Measurements from ENCODE around the gene MKRN3. TPM values are rescaled to one million over a fixed set of nuclear protein-coding genes. Genes with fewer than 3 reads are reported as not detected.

The MKRN3 gene
- total RNA-seq, 1 experiment from 2014 or later = not detected

DNA sequence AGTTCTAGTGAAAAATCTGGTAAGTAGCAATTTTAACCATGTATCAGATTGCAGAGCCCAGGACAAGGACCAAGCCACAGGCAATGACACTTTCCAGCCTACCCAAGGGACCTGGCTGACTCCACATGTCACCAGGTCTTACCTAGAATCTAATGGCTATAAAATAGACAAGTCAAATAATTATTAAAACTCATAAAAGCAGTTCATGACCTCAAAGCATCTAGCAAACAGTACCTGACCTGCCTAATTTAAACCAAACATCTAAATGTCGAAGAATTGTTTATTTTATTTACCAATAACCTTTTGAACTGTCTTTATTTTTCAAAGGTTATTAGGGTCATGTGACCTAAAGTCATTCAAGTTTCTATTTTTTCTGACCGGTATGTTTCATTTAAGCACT, 35.6 kb upstream of the MKRN3 start:
- POLR2A ChIA-PET = no interaction called here
- H3K36me3 Mint-ChIP-seq = peaks cover 34% of the 10 kb centered on the region
- H3K9me3 Mint-ChIP-seq = peaks cover 55% of the 10 kb centered on the region
- CTCF ChIA-PET = no interaction called here
- H3K4me1 Mint-ChIP-seq = no peaks in the 10 kb centered on the region
- H3K27me3 Mint-ChIP-seq (ENCODE audit: low read depth) = peaks cover 3% of the 10 kb centered on the region; the same call in 1 of the 2 replicates
- DNase-seq (ENCODE audit: low spot score) = no peak
- no peak for ATAC-seq
- H3K4me3 Mint-ChIP-seq = no peak overlapping the region
- TF ChIP-seq, protein P1, sequence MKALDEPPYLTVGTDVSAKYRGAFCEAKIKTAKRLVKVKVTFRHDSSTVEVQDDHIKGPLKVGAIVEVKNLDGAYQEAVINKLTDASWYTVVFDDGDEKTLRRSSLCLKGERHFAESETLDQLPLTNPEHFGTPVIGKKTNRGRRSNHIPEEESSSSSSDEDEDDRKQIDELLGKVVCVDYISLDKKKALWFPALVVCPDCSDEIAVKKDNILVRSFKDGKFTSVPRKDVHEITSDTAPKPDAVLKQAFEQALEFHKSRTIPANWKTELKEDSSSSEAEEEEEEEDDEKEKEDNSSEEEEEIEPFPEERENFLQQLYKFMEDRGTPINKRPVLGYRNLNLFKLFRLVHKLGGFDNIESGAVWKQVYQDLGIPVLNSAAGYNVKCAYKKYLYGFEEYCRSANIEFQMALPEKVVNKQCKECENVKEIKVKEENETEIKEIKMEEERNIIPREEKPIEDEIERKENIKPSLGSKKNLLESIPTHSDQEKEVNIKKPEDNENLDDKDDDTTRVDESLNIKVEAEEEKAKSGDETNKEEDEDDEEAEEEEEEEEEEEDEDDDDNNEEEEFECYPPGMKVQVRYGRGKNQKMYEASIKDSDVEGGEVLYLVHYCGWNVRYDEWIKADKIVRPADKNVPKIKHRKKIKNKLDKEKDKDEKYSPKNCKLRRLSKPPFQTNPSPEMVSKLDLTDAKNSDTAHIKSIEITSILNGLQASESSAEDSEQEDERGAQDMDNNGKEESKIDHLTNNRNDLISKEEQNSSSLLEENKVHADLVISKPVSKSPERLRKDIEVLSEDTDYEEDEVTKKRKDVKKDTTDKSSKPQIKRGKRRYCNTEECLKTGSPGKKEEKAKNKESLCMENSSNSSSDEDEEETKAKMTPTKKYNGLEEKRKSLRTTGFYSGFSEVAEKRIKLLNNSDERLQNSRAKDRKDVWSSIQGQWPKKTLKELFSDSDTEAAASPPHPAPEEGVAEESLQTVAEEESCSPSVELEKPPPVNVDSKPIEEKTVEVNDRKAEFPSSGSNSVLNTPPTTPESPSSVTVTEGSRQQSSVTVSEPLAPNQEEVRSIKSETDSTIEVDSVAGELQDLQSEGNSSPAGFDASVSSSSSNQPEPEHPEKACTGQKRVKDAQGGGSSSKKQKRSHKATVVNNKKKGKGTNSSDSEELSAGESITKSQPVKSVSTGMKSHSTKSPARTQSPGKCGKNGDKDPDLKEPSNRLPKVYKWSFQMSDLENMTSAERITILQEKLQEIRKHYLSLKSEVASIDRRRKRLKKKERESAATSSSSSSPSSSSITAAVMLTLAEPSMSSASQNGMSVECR (CRISPR knock-in tag; IDR thresholded peaks at IDR 0.05; ENCODE audit: borderline replicate concordance) = no peak
- TF ChIP-seq IRF1 (CRISPR knock-in tag; IDR thresholded peaks at IDR 0.05) (no peak), GABPB1 (CRISPR knock-in tag; IDR thresholded peaks at IDR 0.05) (no peak), ZNF121 (CRISPR knock-in tag; IDR thresholded peaks at IDR 0.05) (no peak), STAT6 (CRISPR knock-in tag; conservative IDR thresholded peaks at IDR 0.05; ENCODE audit: low read depth) (no peak), E2F1 (CRISPR knock-in tag; IDR thresholded peaks at IDR 0.05) (no peak), OVOL2 (CRISPR knock-in tag; IDR thresholded peaks at IDR 0.05; ENCODE audit: borderline replicate concordance) (no peak), SMAD4 (CRISPR knock-in tag; IDR thresholded peaks at IDR 0.05) (no peak), CREB1 (CRISPR knock-in tag; IDR thresholded peaks at IDR 0.05) (no peak), RELA (CRISPR knock-in tag; IDR thresholded peaks at IDR 0.05; ENCODE audit: borderline replicate concordance) (no peak), NR3C1 (CRISPR knock-in tag; conservative IDR thresholded peaks at IDR 0.05; ENCODE audit: low read depth) (no peak), E2F5 (CRISPR knock-in tag; IDR thresholded peaks at IDR 0.05) (no peak), TCF7 (CRISPR knock-in tag; IDR thresholded peaks at IDR 0.05; ENCODE audit: low read depth) (no peak), FOXJ3 (CRISPR knock-in tag; IDR thresholded peaks at IDR 0.05; ENCODE audit: borderline replicate concordance) (no peak)
- TF ChIP-seq, protein P2, sequence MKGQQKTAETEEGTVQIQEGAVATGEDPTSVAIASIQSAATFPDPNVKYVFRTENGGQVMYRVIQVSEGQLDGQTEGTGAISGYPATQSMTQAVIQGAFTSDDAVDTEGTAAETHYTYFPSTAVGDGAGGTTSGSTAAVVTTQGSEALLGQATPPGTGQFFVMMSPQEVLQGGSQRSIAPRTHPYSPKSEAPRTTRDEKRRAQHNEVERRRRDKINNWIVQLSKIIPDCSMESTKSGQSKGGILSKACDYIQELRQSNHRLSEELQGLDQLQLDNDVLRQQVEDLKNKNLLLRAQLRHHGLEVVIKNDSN (CRISPR knock-in tag; IDR thresholded peaks at IDR 0.05) = no peak
- TF ChIP-seq, protein P3, sequence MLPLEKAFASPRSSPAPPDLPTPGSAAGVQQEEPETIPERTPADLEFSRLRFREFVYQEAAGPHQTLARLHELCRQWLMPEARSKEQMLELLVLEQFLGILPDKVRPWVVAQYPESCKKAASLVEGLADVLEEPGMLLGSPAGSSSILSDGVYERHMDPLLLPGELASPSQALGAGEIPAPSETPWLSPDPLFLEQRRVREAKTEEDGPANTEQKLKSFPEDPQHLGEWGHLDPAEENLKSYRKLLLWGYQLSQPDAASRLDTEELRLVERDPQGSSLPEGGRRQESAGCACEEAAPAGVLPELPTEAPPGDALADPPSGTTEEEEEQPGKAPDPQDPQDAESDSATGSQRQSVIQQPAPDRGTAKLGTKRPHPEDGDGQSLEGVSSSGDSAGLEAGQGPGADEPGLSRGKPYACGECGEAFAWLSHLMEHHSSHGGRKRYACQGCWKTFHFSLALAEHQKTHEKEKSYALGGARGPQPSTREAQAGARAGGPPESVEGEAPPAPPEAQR (CRISPR knock-in tag; IDR thresholded peaks at IDR 0.05) = no peak
- TF ChIP-seq, protein P4, sequence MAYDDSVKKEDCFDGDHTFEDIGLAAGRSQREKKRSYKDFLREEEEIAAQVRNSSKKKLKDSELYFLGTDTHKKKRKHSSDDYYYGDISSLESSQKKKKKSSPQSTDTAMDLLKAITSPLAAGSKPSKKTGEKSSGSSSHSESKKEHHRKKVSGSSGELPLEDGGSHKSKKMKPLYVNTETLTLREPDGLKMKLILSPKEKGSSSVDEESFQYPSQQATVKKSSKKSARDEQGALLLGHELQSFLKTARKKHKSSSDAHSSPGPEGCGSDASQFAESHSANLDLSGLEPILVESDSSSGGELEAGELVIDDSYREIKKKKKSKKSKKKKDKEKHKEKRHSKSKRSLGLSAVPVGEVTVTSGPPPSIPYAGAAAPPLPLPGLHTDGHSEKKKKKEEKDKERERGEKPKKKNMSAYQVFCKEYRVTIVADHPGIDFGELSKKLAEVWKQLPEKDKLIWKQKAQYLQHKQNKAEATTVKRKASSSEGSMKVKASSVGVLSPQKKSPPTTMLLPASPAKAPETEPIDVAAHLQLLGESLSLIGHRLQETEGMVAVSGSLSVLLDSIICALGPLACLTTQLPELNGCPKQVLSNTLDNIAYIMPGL (CRISPR knock-in tag; IDR thresholded peaks at IDR 0.05) = no peak
- TF ChIP-seq, protein P5, sequence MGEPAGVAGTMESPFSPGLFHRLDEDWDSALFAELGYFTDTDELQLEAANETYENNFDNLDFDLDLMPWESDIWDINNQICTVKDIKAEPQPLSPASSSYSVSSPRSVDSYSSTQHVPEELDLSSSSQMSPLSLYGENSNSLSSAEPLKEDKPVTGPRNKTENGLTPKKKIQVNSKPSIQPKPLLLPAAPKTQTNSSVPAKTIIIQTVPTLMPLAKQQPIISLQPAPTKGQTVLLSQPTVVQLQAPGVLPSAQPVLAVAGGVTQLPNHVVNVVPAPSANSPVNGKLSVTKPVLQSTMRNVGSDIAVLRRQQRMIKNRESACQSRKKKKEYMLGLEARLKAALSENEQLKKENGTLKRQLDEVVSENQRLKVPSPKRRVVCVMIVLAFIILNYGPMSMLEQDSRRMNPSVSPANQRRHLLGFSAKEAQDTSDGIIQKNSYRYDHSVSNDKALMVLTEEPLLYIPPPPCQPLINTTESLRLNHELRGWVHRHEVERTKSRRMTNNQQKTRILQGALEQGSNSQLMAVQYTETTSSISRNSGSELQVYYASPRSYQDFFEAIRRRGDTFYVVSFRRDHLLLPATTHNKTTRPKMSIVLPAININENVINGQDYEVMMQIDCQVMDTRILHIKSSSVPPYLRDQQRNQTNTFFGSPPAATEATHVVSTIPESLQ (CRISPR knock-in tag; IDR thresholded peaks at IDR 0.05) = no peak
- no peak overlapping the region for H3K27ac Mint-ChIP-seq
